NCI-H1048 (cell line): Measurements from ENCODE around the gene PTCD3.

ENCODE experiments used
- DNase-seq: peaks from one replicate; lab custom pipeline; 2025; lab: John Stamatoyannopoulos, UW

PTCD3 gene

GRCh38 chr2:86143926-86144685, 38.1 kb downstream of the PTCD3 start:
- no peak for DNase-seq

DNA sequence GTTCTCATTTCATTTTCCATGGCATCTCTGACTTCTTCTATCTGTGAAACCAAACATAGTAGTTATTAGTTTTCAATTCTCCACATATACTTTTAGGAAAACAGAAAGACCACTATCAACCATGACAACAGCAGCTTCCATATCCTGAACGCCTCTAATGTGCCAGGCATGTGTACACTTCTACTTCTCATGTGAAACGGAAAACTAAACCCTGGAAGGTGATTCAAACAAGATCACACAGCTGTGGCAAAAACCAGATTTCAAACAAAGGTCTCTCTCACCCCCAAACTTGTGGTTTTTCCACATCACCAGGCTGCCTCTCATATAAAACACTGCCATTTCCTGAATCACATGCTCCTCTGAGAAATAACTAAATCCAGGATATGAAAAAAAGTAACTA, 41.8 kb downstream of the PTCD3 start:
- no peak for DNase-seq

DNA sequence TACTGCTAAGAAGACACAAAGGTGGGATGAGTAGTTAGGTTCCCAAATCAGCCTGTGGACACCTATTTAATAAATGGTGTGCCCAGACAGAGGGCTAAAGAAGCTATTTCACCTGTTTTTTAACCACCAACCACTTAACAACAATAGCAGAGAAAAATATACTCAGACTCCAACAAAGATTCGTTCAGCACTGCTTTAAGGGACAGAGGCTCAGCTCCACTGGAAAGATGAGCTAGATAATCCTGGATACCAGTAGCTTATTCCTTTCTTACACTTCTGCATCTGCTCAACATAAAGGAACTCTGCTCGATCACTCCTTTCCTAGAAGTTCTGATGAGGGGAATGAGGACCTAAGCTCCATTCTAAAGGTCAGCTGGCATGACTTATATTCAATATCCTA, 44.5 kb downstream of the PTCD3 start:
- no peak for DNase-seq

- DNase-seq, result no peak
These were observed 51.0 kb downstream of the PTCD3 start for GRCh38 chr2:86157009-86157556.

- no peak for DNase-seq
These were observed 52.3 kb downstream of the PTCD3 start for GRCh38 chr2:86158286-86158685.

DNA sequence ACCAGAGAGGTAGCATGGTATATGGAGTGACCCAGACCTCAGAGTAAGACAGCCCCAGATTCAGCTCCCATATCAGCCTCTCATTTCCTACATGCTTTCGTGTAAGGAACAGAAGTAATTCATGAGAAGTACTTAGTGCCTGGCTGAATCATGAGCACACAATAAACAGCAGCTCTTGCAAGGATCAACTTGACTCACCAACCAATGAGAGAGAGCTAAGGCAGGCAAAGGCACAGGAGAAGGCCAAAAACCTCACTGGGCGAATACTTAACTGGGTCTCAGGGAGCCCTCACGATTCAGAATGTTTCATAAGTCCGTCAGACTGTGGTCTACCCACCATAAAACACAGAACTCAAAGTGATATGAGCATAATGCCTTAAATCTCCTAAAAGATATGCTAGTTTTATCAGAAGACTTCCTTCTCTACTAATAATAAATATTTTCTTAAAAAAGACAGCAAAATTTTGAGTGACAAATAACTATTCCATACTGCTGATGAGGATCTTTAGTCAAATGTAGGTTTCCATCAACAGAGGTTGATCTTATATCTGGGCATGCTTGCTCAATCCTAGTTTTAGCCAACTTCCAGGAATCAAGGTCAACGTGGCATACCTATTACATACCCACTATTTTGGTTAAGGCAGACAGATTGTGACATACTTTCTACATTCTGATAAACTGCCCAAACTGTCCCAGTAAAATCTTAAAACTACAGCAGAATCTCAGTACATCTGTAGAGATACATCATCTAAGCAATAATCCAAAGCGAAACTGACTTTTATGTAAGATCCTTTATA, 54.3 kb downstream of the PTCD3 start:
- no peak for DNase-seq

GRCh38 chr2:86170449-86170848, 64.4 kb downstream of the PTCD3 start:
- no peak for DNase-seq

DNA sequence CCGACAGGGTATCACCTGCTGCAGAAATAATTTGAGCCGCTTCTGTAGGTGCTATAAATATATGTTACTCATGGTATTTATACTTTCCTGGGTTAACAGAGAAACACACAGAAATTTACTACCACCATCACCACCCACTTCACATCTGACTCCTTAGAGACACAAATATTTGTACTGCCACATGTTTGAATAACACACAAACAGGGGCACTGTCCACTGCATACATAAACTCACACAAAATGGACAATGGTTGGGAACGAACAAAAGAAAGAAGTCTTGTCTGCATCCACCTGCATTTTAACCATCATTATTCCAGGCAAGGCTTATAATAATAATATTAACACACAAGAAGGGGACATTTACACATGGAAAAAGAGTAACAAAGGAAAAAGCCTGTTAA, 65.3 kb downstream of the PTCD3 start:
- DNase-seq, result no peak

DNA sequence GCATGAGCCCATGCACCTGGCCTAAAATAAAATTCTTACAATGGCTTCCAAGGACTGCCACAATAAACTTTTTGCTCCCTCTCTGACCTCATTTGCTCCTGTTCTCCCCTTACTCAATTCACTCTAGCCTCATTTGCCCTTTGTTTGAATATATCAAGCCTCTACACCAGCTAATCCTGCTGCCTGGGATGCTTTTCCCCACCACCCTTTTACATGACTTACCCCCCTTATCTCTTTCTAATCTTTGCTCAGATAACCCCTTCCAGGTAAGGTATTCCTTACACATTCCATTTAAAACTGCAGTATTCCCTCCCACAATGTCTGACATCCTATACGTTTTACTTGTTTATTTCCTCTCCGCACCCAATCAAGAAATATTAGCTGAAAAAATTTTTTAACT, 66.6 kb downstream of the PTCD3 start:
- no peak for DNase-seq

DNA sequence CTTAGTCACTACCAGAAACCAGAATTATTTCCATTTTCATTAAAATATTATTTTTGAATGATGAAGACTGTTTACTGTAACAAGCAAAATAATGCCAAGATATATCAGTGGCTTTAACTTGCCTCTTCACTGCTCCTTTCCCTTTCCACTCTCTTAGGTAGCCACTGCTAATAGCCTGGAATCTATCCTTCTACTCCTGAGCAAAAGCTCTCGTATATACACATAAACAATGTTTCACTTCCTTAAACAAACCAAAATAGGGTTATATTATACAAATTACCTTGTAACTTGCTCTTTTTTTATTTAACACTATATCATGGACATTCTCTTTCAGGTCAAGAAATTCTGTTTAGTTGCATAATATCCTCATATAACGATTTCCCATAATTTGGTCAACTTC, 68.4 kb downstream of the PTCD3 start:
- DNase-seq, result no peak

- DNase-seq, result no peak
These were observed 69.8 kb downstream of the PTCD3 start for GRCh38 chr2:86175828-86176227.

- DNase-seq, result no peak
These were observed 70.6 kb downstream of the PTCD3 start for GRCh38 chr2:86176597-86176996.

GRCh38 chr2:86185517-86186212, 79.6 kb downstream of the PTCD3 start:
- DNase-seq, result no peak

DNA sequence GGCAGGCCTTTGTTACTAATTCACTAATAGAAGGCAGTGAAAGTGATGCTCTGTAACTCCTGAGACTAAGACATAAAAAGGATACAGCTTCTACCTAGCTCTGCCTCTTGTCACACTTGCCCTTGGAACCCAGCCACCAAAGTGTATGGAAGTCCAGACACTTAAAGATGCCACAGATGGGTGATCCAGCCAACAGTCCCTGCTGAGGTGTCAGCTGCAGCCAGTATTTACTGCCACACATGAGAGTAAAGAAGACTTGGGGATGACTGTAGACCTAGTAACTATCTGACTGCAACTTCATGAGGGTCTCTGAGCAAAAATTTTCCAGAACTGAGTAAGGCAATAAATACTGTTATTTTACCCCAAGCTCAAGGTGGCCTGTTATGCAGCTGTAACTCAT, 80.4 kb downstream of the PTCD3 start:
- DNase-seq, result no peak

GRCh38 chr2:86189782-86190416, 83.9 kb downstream of the PTCD3 start:
- DNase-seq, result no peak
